ENCODE data around the gene ROBO1. TPM values are rescaled to one million over a fixed set of nuclear protein-coding genes. Genes with fewer than 3 reads are reported as not detected.
"Not testable (repeated sequence)": the region's sequence is repeated elsewhere in the genome, so short reads cannot be mapped to it uniquely, and the experiment has no call there.

ROBO1 gene
- 35.2 and 39.3 TPM in 2 replicates for total RNA-seq

GRCh38 chr3:79767905-79768267 is at the start of gene ROBO1:
TSS of gene ROBO1 (minus strand) at chr3:79767998.
- no peak for DNase-seq (ENCODE audit: extremely low read depth, low read depth, low spot score)

GRCh38 chr3:79817224-79817623 is 49.4 kb upstream of the ROBO1 start:
- no peak for DNase-seq (ENCODE audit: extremely low read depth, low read depth, low spot score)

DNA sequence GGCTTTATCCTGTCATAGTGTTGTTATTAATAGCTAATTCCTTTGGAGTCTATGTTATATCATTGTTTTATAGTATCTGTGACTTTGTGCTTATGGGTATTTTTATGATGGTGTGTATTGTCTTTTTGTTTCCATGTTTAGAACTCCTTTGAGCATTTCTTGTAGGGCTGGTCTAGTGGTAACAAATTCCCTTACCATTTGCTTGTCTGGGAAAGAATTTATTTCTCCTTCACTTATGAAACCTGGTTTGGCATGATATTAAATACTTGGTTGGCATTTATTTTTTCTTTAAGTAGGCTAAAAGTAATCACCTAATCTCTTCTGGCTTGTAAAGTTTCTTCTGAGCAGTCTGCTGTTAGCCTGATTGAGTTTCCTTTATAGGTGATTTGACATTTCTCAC is 47.7 kb upstream of the ROBO1 start:
- DNase-seq (ENCODE audit: extremely low read depth, low read depth, low spot score): no peak

- DNase-seq (ENCODE audit: extremely low read depth, low read depth, low spot score): no peak
Observed at GRCh38 chr3:79810581-79810980, 42.8 kb upstream of the ROBO1 start.

DNA sequence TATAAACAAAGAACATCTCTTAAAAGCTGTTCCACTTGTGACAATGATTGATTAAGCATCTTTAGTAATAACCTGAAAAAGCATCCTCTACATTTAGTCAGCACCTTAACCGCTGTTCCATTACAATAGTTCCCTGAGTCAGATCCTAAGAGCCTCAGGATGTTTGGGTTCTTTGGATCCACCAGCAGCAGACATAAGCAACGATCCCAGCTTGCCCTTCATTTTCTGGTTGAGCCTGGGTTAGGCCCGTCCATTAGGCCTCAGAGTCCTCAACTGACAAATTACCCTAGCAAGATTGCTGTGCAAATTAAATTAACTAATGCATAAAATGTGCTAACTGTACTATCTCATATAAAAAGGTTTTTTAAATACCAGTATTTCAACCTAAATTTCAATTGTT is 42.3 kb upstream of the ROBO1 start:
- no peak for DNase-seq (ENCODE audit: extremely low read depth, low read depth, low spot score)

DNA sequence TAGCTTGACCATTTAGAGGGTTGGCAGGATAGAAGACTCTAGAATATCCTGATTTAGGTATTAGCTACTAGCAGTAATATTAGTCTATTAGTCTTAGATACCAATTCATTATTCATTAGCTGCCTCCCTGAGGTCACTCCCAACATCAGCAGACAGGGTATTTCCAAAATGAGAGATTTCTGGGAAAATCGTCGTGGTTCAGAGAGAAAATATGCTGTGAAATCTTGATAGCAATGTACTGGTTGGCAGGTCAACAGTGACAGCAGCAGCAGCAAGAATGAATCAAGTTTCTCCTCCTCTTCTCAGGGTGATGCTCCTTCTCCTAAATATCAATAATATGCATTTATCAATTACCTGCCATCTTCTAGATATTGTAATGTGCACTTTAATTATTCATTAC is 41.3 kb upstream of the ROBO1 start:
- DNase-seq (ENCODE audit: extremely low read depth, low read depth, low spot score): no peak

DNA sequence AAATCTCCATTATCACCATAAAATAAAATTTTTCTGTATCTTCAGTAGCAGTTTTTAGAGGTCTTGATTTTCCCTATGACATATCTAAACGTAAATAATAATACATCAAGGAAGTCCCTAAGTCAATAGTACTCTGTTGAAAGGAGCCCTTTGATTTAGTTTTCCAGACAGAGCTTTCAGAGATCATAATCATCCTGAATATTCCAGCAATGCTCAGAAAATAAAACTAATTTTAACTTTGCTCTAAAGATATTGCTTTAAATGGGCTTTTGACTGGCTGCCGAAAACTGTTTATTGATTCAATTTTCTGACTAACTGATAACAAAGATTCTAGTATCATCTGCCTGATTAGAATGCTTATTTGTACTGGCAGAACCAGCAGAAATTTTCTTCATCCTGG is 40.7 kb upstream of the ROBO1 start:
- DNase-seq (ENCODE audit: extremely low read depth, low read depth, low spot score): no peak

GRCh38 chr3:79790177-79790576 is 22.4 kb upstream of the ROBO1 start:
- not testable (repeated sequence) for DNase-seq (ENCODE audit: extremely low read depth, low read depth, low spot score)

- DNase-seq (ENCODE audit: extremely low read depth, low read depth, low spot score): no peak
Observed at GRCh38 chr3:79773291-79773690, 5.5 kb upstream of the ROBO1 start.

DNA sequence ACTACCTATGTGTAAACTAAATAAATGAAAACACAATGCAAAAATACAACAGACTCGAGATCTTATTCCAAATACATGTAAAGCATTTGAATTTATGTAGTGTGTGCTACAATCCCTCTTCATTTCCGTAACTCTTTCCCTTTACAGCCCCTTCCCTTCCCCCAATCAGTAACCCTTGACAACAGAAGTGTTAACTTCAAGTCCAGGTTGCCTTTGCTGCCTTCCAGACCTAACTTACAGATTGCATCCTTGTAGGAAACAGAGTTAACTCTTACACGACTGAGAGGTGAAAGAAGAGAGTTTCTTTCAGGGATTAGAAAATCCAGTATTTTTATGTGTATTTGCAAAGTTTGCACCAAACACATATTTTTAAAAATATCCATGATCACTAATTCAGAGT is 1.4 kb upstream of the ROBO1 start:
- no peak for DNase-seq (ENCODE audit: extremely low read depth, low read depth, low spot score)

- no peak for DNase-seq (ENCODE audit: extremely low read depth, low read depth, low spot score)
Observed at GRCh38 chr3:79767194-79767904, 449 bp downstream of the ROBO1 start.

DNA sequence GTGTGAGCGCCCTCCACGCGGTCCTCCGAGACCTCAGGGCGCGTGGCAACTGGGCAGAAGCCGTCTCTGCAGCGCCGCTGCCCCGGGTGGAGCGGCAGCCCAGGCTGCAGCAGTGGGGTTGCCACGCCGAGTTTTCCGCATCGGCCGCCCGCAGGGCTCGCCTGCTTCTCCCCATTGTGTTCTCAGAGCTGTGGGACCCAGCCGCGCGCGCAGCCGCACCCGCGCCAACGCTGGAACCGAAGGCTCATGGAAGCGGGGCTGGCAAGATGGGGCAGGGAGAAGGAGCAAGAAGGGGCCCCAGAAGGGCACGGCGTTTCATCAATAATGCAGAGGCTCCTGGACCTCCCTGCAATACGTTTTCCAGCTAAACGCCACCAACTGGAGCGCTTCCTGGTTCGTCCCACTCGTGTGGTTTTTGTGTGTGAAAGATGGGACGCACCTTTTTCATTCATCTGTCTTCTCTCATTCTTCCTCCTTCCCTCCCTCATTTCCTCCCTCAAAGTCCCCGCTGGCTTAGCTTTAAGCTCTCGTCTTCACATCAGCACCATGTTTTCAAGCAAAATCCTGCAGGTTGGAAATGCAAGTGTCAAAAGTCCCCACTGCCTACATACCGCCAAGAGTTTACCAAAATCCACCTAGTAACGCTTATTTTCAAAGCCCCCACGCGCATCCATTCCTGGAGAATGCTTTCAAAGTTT is 1.2 kb downstream of the ROBO1 start:
- no peak for DNase-seq (ENCODE audit: extremely low read depth, low read depth, low spot score)

DNA sequence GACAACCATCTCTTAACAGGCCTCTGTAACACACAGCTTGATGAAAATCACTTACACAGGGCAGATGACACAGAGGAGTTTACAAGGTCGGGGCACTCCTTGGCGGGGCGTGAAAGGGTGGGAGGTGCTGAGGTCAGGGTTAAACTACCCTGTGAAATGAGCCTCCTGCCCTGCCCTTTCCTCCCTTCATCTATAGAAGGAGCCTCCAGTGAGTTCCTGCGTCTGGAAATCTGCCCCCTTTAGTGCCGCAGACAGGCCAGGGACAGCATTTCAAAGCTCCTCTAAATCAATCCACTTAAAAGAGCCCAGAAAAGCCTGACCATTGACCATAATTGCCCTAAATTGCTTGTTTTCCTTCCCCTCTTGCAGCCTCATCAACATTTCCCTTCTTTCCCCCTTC is 1.9 kb downstream of the ROBO1 start:
- no peak for DNase-seq (ENCODE audit: extremely low read depth, low read depth, low spot score)

DNA sequence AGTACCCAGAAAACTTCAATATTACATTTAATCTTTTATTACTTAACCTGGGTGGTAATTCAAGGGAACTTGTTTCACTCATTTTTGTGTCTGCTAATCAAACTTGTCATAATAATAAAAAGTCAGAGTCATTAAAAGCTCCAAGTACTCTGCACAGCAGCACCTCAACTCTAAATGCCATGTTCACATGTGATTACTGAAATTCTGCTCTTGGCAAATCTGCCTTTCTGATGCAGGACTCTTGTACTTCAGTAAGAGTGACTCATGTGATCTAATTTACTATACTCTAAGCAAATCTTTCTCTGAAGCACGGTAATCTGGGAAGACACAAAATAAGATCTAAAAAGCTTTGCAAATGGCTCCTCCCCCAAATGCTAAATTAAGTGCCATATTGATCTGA is 6.4 kb downstream of the ROBO1 start:
- DNase-seq (ENCODE audit: extremely low read depth, low read depth, low spot score): no peak

GRCh38 chr3:79751703-79752102 is 16.1 kb downstream of the ROBO1 start:
- no peak for DNase-seq (ENCODE audit: extremely low read depth, low read depth, low spot score)

DNA sequence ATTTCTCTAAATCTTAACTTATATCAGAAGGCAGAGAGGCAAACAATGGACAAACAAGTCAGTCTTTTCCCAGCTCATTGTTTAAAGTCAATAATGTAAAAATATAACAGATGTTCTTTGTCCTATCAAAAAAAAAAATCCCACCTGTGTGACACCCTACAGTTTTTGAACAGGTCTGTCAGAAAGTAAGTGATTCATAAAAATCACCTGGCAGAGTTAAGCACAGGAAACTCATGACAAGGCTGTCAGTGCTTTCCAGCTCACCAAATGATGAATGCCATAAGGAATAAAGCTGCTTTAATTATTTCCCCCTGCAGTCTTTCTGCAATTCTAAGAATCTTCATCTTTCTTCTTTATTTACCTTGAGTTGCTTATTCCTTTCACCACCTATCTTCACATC is 30.3 kb downstream of the ROBO1 start:
- DNase-seq (ENCODE audit: extremely low read depth, low read depth, low spot score): no peak

DNA sequence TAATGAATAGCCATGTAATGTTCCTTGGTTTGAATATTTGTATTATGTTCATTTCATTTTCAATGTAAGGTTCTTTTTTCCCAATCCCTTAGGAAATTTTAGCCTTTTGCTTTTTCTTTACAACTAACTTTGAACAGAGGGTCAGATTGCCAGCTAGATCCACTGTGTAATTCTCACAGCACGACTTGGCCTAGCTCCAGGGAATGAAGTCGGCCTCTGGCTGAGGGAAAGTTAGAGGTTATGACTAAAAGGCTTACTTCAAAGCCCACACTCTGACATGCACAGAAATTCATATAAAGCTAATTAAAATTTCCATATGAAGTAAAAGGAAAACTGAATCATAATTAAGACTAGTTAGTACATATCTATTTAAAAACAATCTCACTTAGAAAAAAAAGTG is 38.7 kb downstream of the ROBO1 start:
- no peak for DNase-seq (ENCODE audit: extremely low read depth, low read depth, low spot score)

GRCh38 chr3:79726786-79727185 is 41.0 kb downstream of the ROBO1 start:
- DNase-seq (ENCODE audit: extremely low read depth, low read depth, low spot score): no peak

GRCh38 chr3:79724206-79724605 is 43.6 kb downstream of the ROBO1 start:
- DNase-seq (ENCODE audit: extremely low read depth, low read depth, low spot score): no peak

GRCh38 chr3:79690072-79690471 is 77.7 kb downstream of the ROBO1 start:
- DNase-seq (ENCODE audit: extremely low read depth, low read depth, low spot score): no peak

GRCh38 chr3:79685108-79685507 is 82.7 kb downstream of the ROBO1 start:
- DNase-seq (ENCODE audit: extremely low read depth, low read depth, low spot score): no peak

DNA sequence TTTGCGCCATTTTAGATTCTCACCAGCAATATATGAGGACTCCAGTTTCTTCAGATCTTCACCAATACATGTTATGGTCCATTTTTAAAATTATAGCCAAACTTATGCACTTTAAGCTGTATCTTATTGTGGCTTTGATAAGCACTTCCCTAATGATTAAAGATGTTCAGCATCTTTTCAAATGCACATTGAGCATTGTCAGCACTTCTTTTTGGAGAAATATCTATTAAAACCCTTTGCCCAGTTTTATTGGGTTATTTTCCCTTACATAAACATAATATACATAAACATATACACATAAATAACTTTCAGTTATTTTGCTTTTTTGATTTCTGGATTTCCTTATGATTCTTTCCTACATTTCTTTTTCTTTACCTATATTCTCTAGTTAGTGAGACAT is 83.8 kb downstream of the ROBO1 start:
- DNase-seq (ENCODE audit: extremely low read depth, low read depth, low spot score): no peak

DNA sequence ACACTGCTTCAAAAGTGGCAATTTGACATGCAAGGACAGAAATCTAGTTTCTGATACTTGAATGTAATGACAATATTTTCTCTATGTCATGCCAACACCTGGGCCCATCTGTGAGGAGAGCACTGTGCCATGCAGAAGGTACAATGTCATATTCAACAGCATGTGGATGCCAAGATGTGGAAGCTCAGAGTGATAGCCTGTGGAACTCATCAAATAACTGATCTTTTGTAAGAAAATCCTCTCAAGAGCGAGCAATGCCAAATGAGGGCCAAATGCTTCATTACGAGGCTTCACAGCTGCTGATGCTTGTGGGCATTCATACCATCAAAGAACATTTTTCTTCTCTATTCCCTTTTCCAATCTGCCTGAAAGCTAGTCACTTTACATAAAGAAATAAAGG is 95.1 kb downstream of the ROBO1 start:
- no peak for DNase-seq (ENCODE audit: extremely low read depth, low read depth, low spot score)

Data from glomerular endothelial cell (primary cell).